Spleen (tissue), 7 donors: ENCODE data around the gene GRAMD1C.

Source experiments
- POLR2A ChIP-seq, 3 donors: fragments of 450-650 bp; IDR thresholded peaks; one replicate each; pipeline ENCODE4 v1.5.1; 2017; ENCODE audit warnings: antibody characterized with exemption in 3 of 3, mild to moderate bottlenecking in 1 of 3
- POLR2AphosphoS5 ChIP-seq, 3 donors: sonication (generic); formaldehyde crosslinking; IDR thresholded peaks; one replicate each; pipeline ENCODE4 v1.5.1; 2017; ENCODE audit warnings: antibody characterized with exemption in 3 of 3
- TF ChIP-seq, protein P1 (sequence below), 11 experiments: fragments of 200-600 bp in 7 of 11; fragments of 450-650 bp in 4 of 11; sonication (generic) in 4 of 11; IDR thresholded peaks in 8 of 11; conservative IDR thresholded peaks in 3 of 11; 1 replicate in 7 of 11; 2 replicates in 4 of 11; pipeline versions ENCODE4 v1.4.0 to v1.8.0; 2016 to 2021; ENCODE audit warnings: antibody characterized with exemption in 11 of 11, inconsistent platforms in 4 of 11, mild to moderate bottlenecking in 1 of 11
- donor health status: DM: no; HTN: no; CAD: no; lungs with moderate emphysema.
- donor health status: DM: no; HTN: no; CAD: no.
- donor health status: DM: no; HTN: no; CAD: no.

GRCh38 chr3:113828600-113828999 is 10.0 kb upstream of the GRAMD1C start:
- TF ChIP-seq, protein P1, sequence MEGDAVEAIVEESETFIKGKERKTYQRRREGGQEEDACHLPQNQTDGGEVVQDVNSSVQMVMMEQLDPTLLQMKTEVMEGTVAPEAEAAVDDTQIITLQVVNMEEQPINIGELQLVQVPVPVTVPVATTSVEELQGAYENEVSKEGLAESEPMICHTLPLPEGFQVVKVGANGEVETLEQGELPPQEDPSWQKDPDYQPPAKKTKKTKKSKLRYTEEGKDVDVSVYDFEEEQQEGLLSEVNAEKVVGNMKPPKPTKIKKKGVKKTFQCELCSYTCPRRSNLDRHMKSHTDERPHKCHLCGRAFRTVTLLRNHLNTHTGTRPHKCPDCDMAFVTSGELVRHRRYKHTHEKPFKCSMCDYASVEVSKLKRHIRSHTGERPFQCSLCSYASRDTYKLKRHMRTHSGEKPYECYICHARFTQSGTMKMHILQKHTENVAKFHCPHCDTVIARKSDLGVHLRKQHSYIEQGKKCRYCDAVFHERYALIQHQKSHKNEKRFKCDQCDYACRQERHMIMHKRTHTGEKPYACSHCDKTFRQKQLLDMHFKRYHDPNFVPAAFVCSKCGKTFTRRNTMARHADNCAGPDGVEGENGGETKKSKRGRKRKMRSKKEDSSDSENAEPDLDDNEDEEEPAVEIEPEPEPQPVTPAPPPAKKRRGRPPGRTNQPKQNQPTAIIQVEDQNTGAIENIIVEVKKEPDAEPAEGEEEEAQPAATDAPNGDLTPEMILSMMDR (IDR thresholded peaks at IDR 0.05 in 8 of 11, conservative IDR thresholded peaks at IDR 0.05 in 3 of 11): no peak
- no peak for TF ChIP-seq POLR2A (IDR thresholded peaks at IDR 0.05)
- TF ChIP-seq POLR2AphosphoS5 (IDR thresholded peaks at IDR 0.05): no peak
